ENCODE measurements around the gene PDE12.

GRCh38 chr3:57518276-57518915 is 37.7 kb upstream of the PDE12 start:
- TF ChIP-seq POLR2A (IDR thresholded peaks at IDR 0.05; ENCODE audit: low read depth, low read length) = no peak
- TF ChIP-seq TAF1 (IDR thresholded peaks at IDR 0.05; ENCODE audit: borderline replicate concordance, low read depth, low read length) = no peak
- no peak for TF ChIP-seq POLR2AphosphoS5 (IDR thresholded peaks at IDR 0.05; ENCODE audit: low read depth, low read length)
